ENCODE results near the gene POLN.

- TF ChIP-seq OSR1 (CRISPR knock-in tag; IDR thresholded peaks at IDR 0.05) (no peak), PATZ1 (CRISPR knock-in tag; IDR thresholded peaks at IDR 0.05; ENCODE audit: borderline replicate concordance) (no peak), ZFP3 (CRISPR knock-in tag; IDR thresholded peaks at IDR 0.05) (no peak), ARNTL (CRISPR knock-in tag; IDR thresholded peaks at IDR 0.05; ENCODE audit: borderline replicate concordance, low read depth) (no peak), ESRRG (CRISPR knock-in tag; IDR thresholded peaks at IDR 0.05) (no peak), BACH2 (CRISPR knock-in tag; IDR thresholded peaks at IDR 0.05; ENCODE audit: borderline replicate concordance) (no peak), CSRNP3 (CRISPR knock-in tag; IDR thresholded peaks at IDR 0.05) (no peak), TCF4 (CRISPR knock-in tag; IDR thresholded peaks at IDR 0.05; ENCODE audit: borderline replicate concordance) (no peak), ZFP30 (CRISPR knock-in tag; IDR thresholded peaks at IDR 0.05) (no peak), TOX (CRISPR knock-in tag; IDR thresholded peaks at IDR 0.05; ENCODE audit: borderline replicate concordance) (no peak), GLIS3 (CRISPR knock-in tag; IDR thresholded peaks at IDR 0.05) (no peak), ZNF565 (CRISPR knock-in tag; conservative IDR thresholded peaks at IDR 0.05; ENCODE audit: low read depth) (no peak)
Measured at GRCh38 chr4:2226261-2226660, 15.7 kb downstream of the POLN start.

Data from SK-N-SH treated with all-trans-retinoic acid at 6 μM for 48 hours (cell line).